ENCODE measurements around the gene CDX4. TPM values are rescaled to one million over a fixed set of nuclear protein-coding genes. Genes with fewer than 3 reads are reported as not detected.
"Not testable (repeated sequence)": the region's sequence is repeated elsewhere in the genome, so short reads cannot be mapped to it uniquely, and the experiment has no call there.

CDX4 gene
- polyA plus RNA-seq, 4 donors, result not detected

DNA sequence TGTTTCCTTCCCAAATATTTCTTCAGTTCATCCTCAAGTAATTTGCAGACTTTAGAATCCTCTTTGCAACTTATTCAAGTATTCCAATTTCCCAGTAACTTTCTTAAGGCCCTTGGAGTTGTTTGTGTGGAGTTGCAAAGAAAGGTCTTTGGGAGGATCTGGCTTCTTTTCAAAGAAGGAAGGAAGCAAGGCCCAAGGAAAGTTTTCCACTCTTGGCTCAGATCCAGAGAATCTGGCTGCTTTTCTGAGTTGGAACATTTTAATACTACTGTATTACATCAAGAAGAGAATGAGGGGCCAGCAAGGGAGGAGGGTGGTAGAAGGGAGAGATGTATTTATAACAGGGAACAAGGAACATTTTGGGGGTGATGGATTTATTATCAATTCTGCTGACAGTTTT, 10.5 kb downstream of the CDX4 start:
- no peak for FAIRE-seq

GRCh38 chrX:73468376-73468775, 21.5 kb downstream of the CDX4 start:
- DNase-seq (no peak), FAIRE-seq (no peak)
- Histone ChIP-seq H3K4me3 (ENCODE audit: low read depth in 1 of 3, low read length in 3 of 3) (no peak overlapping the region), H3K36me3 (ENCODE audit: control insufficient read depth in 3 of 3, insufficient read depth in 2 of 3, low read depth in 1 of 3, low read length in 3 of 3) (no peaks in the 10 kb centered on the region), H3K4me1 (ENCODE audit: control insufficient read depth in 3 of 3, insufficient read depth in 2 of 3, low read depth in 1 of 3, low read length in 2 of 3) (no peaks in the 10 kb centered on the region), H3K27me3 (ENCODE audit: control insufficient read depth in 3 of 3, insufficient read depth in 3 of 3, low read length in 3 of 3) (no peaks in the 10 kb centered on the region), H3K9me3 (ENCODE audit: control insufficient read depth in 2 of 2, insufficient read depth in 1 of 2, low read depth in 1 of 2, low read length in 1 of 2) (no peaks in the 10 kb centered on the region), H3K27ac (ENCODE audit: low read depth in 1 of 3, low read length in 2 of 3) (no peak overlapping the region)

More for the DNA sequence above, 10.5 kb downstream of the CDX4 start:
- no peak for DNase-seq
- Histone ChIP-seq H3K4me3 (ENCODE audit: low read depth in 1 of 3, low read length in 3 of 3) (no peak overlapping the region), H3K27ac (ENCODE audit: low read depth in 1 of 3, low read length in 2 of 3) (no peak overlapping the region), H3K36me3 (ENCODE audit: control insufficient read depth in 3 of 3, insufficient read depth in 2 of 3, low read depth in 1 of 3, low read length in 3 of 3) (no peaks in the 10 kb centered on the region), H3K27me3 (ENCODE audit: control insufficient read depth in 3 of 3, insufficient read depth in 3 of 3, low read length in 3 of 3) (peaks cover 0 to 3% (median 0%) of the 10 kb centered on the region in 3 donors), H3K9me3 (ENCODE audit: control insufficient read depth in 2 of 2, insufficient read depth in 1 of 2, low read depth in 1 of 2, low read length in 1 of 2) (no peaks in the 10 kb centered on the region), H3K4me1 (ENCODE audit: control insufficient read depth in 3 of 3, insufficient read depth in 2 of 3, low read depth in 1 of 3, low read length in 2 of 3) (no peaks in the 10 kb centered on the region)

DNA sequence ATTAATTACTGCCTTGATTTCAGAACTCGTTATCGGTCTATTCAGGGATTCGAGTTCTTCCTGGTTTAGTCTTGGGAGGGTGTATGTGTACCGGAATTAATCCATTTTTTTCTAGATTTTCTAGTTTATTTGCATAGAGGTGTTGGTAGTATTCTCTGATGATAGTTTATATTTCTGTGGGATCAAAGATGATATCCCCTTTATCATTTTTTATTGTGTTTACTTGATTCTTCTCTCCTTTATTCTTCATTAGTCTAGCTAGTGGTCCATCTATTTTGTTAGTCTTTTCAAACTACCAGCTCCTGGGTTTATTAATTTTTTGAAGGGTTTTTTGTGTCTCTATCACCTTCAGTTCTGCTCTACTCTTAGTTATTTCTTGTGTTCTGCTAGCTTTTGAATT, 32.1 kb downstream of the CDX4 start:
- Histone ChIP-seq H3K27ac (ENCODE audit: low read depth in 1 of 3, low read length in 2 of 3) (no peak overlapping the region), H3K27me3 (ENCODE audit: control insufficient read depth in 3 of 3, insufficient read depth in 3 of 3, low read length in 3 of 3) (no peaks in the 10 kb centered on the region)
- 81 to 98% (median 90%) methylated on average over 4 of the region's 4 CpGs for WGBS, 3 donors

DNA sequence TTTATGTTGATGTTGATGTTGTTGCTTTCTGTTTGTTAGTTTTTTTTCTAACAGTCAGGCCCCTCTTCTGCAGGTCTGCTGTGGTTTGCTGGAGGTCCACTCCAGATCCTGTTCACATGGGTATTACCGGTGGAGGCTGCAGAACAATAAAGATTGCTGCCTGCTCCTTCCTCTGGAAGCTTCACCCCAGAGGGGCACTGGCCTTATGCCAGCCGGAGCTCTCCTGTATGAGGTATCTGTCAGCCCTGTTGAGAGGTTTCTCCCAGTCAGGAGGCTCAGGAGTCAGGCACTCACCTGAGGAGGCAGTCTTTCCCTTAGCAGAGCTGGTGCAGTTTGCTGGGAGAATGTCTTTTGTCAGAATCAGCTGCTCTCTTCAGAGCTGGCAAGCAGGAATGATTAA, 34.7 kb downstream of the CDX4 start:
- FAIRE-seq (no peak), DNase-seq (no peak)
- Histone ChIP-seq H3K4me3 (ENCODE audit: low read depth in 1 of 3, low read length in 3 of 3) (no peak overlapping the region), H3K36me3 (ENCODE audit: control insufficient read depth in 3 of 3, insufficient read depth in 2 of 3, low read depth in 1 of 3, low read length in 3 of 3) (no peaks in the 10 kb centered on the region), H3K27me3 (ENCODE audit: control insufficient read depth in 3 of 3, insufficient read depth in 3 of 3, low read length in 3 of 3) (no peaks in the 10 kb centered on the region), H3K9me3 (ENCODE audit: control insufficient read depth in 2 of 2, insufficient read depth in 1 of 2, low read depth in 1 of 2, low read length in 1 of 2) (no peaks in the 10 kb centered on the region), H3K4me1 (ENCODE audit: control insufficient read depth in 3 of 3, insufficient read depth in 2 of 3, low read depth in 1 of 3, low read length in 2 of 3) (no peaks in the 10 kb centered on the region), H3K27ac (ENCODE audit: low read depth in 1 of 3, low read length in 2 of 3) (no peak overlapping the region)
- 70 to 78% (median 75%) methylated on average over 2 of the region's 2 CpGs for WGBS, 3 donors

More for the DNA sequence above, 32.1 kb downstream of the CDX4 start:
- DNase-seq (peak in 1 of 2 donors; percentile 5), FAIRE-seq (no peak)
- H3K36me3 ChIP-seq (ENCODE audit: control insufficient read depth in 3 of 3, insufficient read depth in 2 of 3, low read depth in 1 of 3, low read length in 3 of 3), result no peaks in the 10 kb centered on the region
- no peak overlapping the region for H3K4me3 ChIP-seq (ENCODE audit: low read depth in 1 of 3, low read length in 3 of 3)
- no peaks in the 10 kb centered on the region for H3K4me1 ChIP-seq (ENCODE audit: control insufficient read depth in 3 of 3, insufficient read depth in 2 of 3, low read depth in 1 of 3, low read length in 2 of 3)
- H3K9me3 ChIP-seq (ENCODE audit: control insufficient read depth in 2 of 2, insufficient read depth in 1 of 2, low read depth in 1 of 2, low read length in 1 of 2), result no peaks in the 10 kb centered on the region

- no peaks in the 10 kb centered on the region for H3K4me1 ChIP-seq (ENCODE audit: control insufficient read depth in 3 of 3, insufficient read depth in 2 of 3, low read depth in 1 of 3, low read length in 2 of 3)
- no peak overlapping the region for H3K4me3 ChIP-seq (ENCODE audit: low read depth in 1 of 3, low read length in 3 of 3)
- H3K36me3 ChIP-seq (ENCODE audit: control insufficient read depth in 3 of 3, insufficient read depth in 2 of 3, low read depth in 1 of 3, low read length in 3 of 3), result no peaks in the 10 kb centered on the region
- H3K27me3 ChIP-seq (ENCODE audit: control insufficient read depth in 3 of 3, insufficient read depth in 3 of 3, low read length in 3 of 3), result no peaks in the 10 kb centered on the region
- H3K27ac ChIP-seq (ENCODE audit: low read depth in 1 of 3, low read length in 2 of 3), result no peak overlapping the region
- 68 to 84% (median 81%) methylated on average over 3 of the region's 3 CpGs for WGBS, 3 donors
- no peaks in the 10 kb centered on the region for H3K9me3 ChIP-seq (ENCODE audit: control insufficient read depth in 2 of 2, insufficient read depth in 1 of 2, low read depth in 1 of 2, low read length in 1 of 2)
- DNase-seq, result no peak
- no peak for FAIRE-seq
These were observed 43.8 kb downstream of the CDX4 start for GRCh38 chrX:73490661-73491060.

- not testable (repeated sequence) for H3K27ac ChIP-seq (ENCODE audit: low read depth in 1 of 3, low read length in 2 of 3); H3K9me3 ChIP-seq (ENCODE audit: control insufficient read depth in 2 of 2, insufficient read depth in 1 of 2, low read depth in 1 of 2, low read length in 1 of 2); H3K36me3 ChIP-seq (ENCODE audit: control insufficient read depth in 3 of 3, insufficient read depth in 2 of 3, low read depth in 1 of 3, low read length in 3 of 3); DNase-seq; H3K27me3 ChIP-seq (ENCODE audit: control insufficient read depth in 3 of 3, insufficient read depth in 3 of 3, low read length in 3 of 3); H3K4me1 ChIP-seq (ENCODE audit: control insufficient read depth in 3 of 3, insufficient read depth in 2 of 3, low read depth in 1 of 3, low read length in 2 of 3); H3K4me3 ChIP-seq (ENCODE audit: low read depth in 1 of 3, low read length in 3 of 3); FAIRE-seq
- WGBS, 3 donors, result 80 to 88% (median 88%) methylated on average over 4 of the region's 4 CpGs
These were observed 45.3 kb downstream of the CDX4 start for GRCh38 chrX:73492178-73492577.

Other genes with a start within 250 kb of the CDX4 start
- gene NAP1L2, start 232.2 kb upstream of the CDX4 start, polyA plus RNA-seq, result 1 to 10 TPM in 1 of 4 donors, under 1 TPM in 1, not detected in 2; 0.89 to 1.8 TPM
- gene CHIC1, start 116.1 kb downstream of the CDX4 start, polyA plus RNA-seq, result 10 to 100 TPM in 1 of 4 donors, 1 to 10 TPM in 3; 1.1 to 13.4 (median 2.1) TPM